Frontal cortex (tissue), 4 donors: Measurements from ENCODE around the gene RFX6. TPM values are rescaled to one million over a fixed set of nuclear protein-coding genes. Genes with fewer than 3 reads are reported as not detected.
"Not testable (repeated sequence)": the region's sequence is repeated elsewhere in the genome, so short reads cannot be mapped to it uniquely, and the experiment has no call there.

Experiments
- DNase-seq, 2 donors: peaks; one replicate each; pipeline ENCODE4 v3.0.0; 2012; ENCODE audit warnings: low spot score in 2 of 2
- FAIRE-seq: peaks from 2 replicates; lab custom pipeline; 2012; peaks lifted over from hg19 to GRCh38; lab: Jason Lieb, UNC
- total RNA-seq: library from RNA; depleted of rRNA; stranded (reverse); fragments of >200 nt; gene quantifications from one replicate; pipeline ENCODE4 v1.2.3, GENCODE V29; 2014
- donor health status: control.
- donor health status: control.
- donor health status: control.

Gene RFX6
- total RNA-seq: not detected

- no peak for FAIRE-seq
Observed at GRCh38 chr6:116876635-116877611, at the start of gene RFX6. Gene RFX6, plus strand, starts transcription at chr6:116877242. Its CDS starts 34 bp downstream, at chr6:116877276.

GRCh38 chr6:116827561-116828240, 49.3 kb upstream of the RFX6 start:
- DNase-seq (no peak), FAIRE-seq (no peak)

More at GRCh38 chr6:116876635-116877611, at the start of gene RFX6:
- no peak for DNase-seq

- DNase-seq (no peak), FAIRE-seq (no peak)
Observed at GRCh38 chr6:116828983-116829382, 48.1 kb upstream of the RFX6 start, which contains the start of gene GPRC6A. Gene GPRC6A, minus strand, starts transcription at chr6:116829083. Its CDS starts 70 bp downstream, at chr6:116829013.

- DNase-seq: not testable (repeated sequence)
- peak; percentile 13 for FAIRE-seq
Observed at GRCh38 chr6:116834526-116834925, 42.5 kb upstream of the RFX6 start.

GRCh38 chr6:116836606-116837342, 40.3 kb upstream of the RFX6 start:
- no peak for FAIRE-seq
- DNase-seq: no peak

GRCh38 chr6:116840091-116840490, 37.0 kb upstream of the RFX6 start:
- FAIRE-seq: no peak
- DNase-seq: no peak

GRCh38 chr6:116842459-116842858, 34.6 kb upstream of the RFX6 start:
- DNase-seq: no peak
- FAIRE-seq: no peak

GRCh38 chr6:116847227-116847626, 29.8 kb upstream of the RFX6 start:
- FAIRE-seq: peak; percentile 74
- DNase-seq: peak in 1 of 2 donors; percentile 10

- DNase-seq: no peak
- FAIRE-seq: no peak
Observed at GRCh38 chr6:116858060-116858459, 19.0 kb upstream of the RFX6 start.

- DNase-seq: no peak
Observed at GRCh38 chr6:116859264-116859663, 17.8 kb upstream of the RFX6 start.

GRCh38 chr6:116866281-116866871, 10.7 kb upstream of the RFX6 start:
- DNase-seq (no peak), FAIRE-seq (no peak)

More at GRCh38 chr6:116859264-116859663, 17.8 kb upstream of the RFX6 start:
- FAIRE-seq: no peak

GRCh38 chr6:116872771-116873170, 4.3 kb upstream of the RFX6 start:
- FAIRE-seq: no peak
- no peak for DNase-seq

- FAIRE-seq: no peak
- no peak for DNase-seq
Observed at GRCh38 chr6:116876107-116876506, 935 bp upstream of the RFX6 start.

GRCh38 chr6:116877743-116878142, 701 bp downstream of the RFX6 start:
- DNase-seq (no peak), FAIRE-seq (no peak)

- DNase-seq (no peak), FAIRE-seq (no peak)
Observed at GRCh38 chr6:116881236-116881635, 4.2 kb downstream of the RFX6 start.

- FAIRE-seq: no peak
- no peak for DNase-seq
Observed at GRCh38 chr6:116883005-116883404, 6.0 kb downstream of the RFX6 start.

- DNase-seq (no peak), FAIRE-seq (no peak)
Observed at GRCh38 chr6:116884530-116884929, 7.5 kb downstream of the RFX6 start.

GRCh38 chr6:116887168-116887567, 10.1 kb downstream of the RFX6 start:
- FAIRE-seq (no peak), DNase-seq (no peak)

GRCh38 chr6:116887894-116888293, 10.9 kb downstream of the RFX6 start:
- FAIRE-seq (no peak), DNase-seq (no peak)
